Peyer's patch (tissue), 4 donors: ENCODE data around the gene WDTC1.

Experiments used
- CTCF ChIP-seq, 6 experiments: fragments of 450-650 bp in 4 of 6; fragments of 200-600 bp in 2 of 6; sonication (generic) in 1 of 6; IDR thresholded peaks; one replicate each; pipeline ENCODE4 v1.5.1; 2017 to 2019; ENCODE audit warnings: antibody characterized with exemption in 6 of 6, mild to moderate bottlenecking in 3 of 6, moderate library complexity in 1 of 6
- POLR2A ChIP-seq, 2 donors: fragments of 450-650 bp; IDR thresholded peaks; one replicate each; pipeline ENCODE4 v1.5.1; 2017; ENCODE audit warnings: antibody characterized with exemption in 2 of 2, mild to moderate bottlenecking in 2 of 2, moderate library complexity in 2 of 2

GRCh38 chr1:27258598-27258997, 24.2 kb downstream of the WDTC1 start:
- TF ChIP-seq CTCF (IDR thresholded peaks at IDR 0.05) (no peak), POLR2A (IDR thresholded peaks at IDR 0.05) (no peak)
